Measurements from ENCODE around the gene TNS1.

TNS1 gene

GRCh38 chr2:217956586-217957457 is 46.0 kb downstream of the TNS1 start:
- DNase-seq = no peak
- no peak for ATAC-seq

GRCh38 chr2:217955881-217956493 is 46.8 kb downstream of the TNS1 start:
- DNase-seq = no peak
- no peak for ATAC-seq

GRCh38 chr2:217954971-217955740 is 47.6 kb downstream of the TNS1 start:
- DNase-seq (no peak), ATAC-seq (no peak)

GRCh38 chr2:217954469-217954868 is 48.3 kb downstream of the TNS1 start:
- DNase-seq = no peak
- ATAC-seq = no peak

GRCh38 chr2:217954051-217954450 is 48.7 kb downstream of the TNS1 start:
- no peak for DNase-seq
- ATAC-seq = peak; percentile 16

- ATAC-seq (no peak), DNase-seq (no peak)
Observed at GRCh38 chr2:217953531-217953932, 49.3 kb downstream of the TNS1 start.

GRCh38 chr2:217953011-217953481 is 49.7 kb downstream of the TNS1 start:
- DNase-seq = no peak
- ATAC-seq = no peak

- DNase-seq (no peak), ATAC-seq (no peak)
Observed at GRCh38 chr2:217952409-217952808, 50.4 kb downstream of the TNS1 start.

- ATAC-seq (no peak), DNase-seq (no peak)
Observed at GRCh38 chr2:217951521-217952247, 51.1 kb downstream of the TNS1 start.

- DNase-seq (no peak), ATAC-seq (no peak)
Observed at GRCh38 chr2:217951091-217951490, 51.7 kb downstream of the TNS1 start.

GRCh38 chr2:217950401-217950871 is 52.4 kb downstream of the TNS1 start:
- ATAC-seq (no peak), DNase-seq (no peak)

GRCh38 chr2:217949447-217949846 is 53.3 kb downstream of the TNS1 start:
- ATAC-seq (no peak), DNase-seq (no peak)

GRCh38 chr2:217948897-217949296 is 53.9 kb downstream of the TNS1 start:
- ATAC-seq = no peak

GRCh38 chr2:217948351-217948791 is 54.4 kb downstream of the TNS1 start:
- DNase-seq (no peak), ATAC-seq (no peak)

More at GRCh38 chr2:217948897-217949296, 53.9 kb downstream of the TNS1 start:
- DNase-seq = no peak

- no peak for DNase-seq
Observed at GRCh38 chr2:217947383-217948350, 55.1 kb downstream of the TNS1 start.

GRCh38 chr2:217946051-217946450 is 56.7 kb downstream of the TNS1 start:
- no peak for ATAC-seq
- no peak for DNase-seq

More at GRCh38 chr2:217947383-217948350, 55.1 kb downstream of the TNS1 start:
- no peak for ATAC-seq

GRCh38 chr2:217945530-217945929 is 57.3 kb downstream of the TNS1 start:
- ATAC-seq (no peak), DNase-seq (no peak)

GRCh38 chr2:217944923-217945322 is 57.9 kb downstream of the TNS1 start:
- no peak for DNase-seq

GRCh38 chr2:217944366-217944765 is 58.4 kb downstream of the TNS1 start:
- DNase-seq (no peak), ATAC-seq (no peak)

More at GRCh38 chr2:217944923-217945322, 57.9 kb downstream of the TNS1 start:
- no peak for ATAC-seq

Data from stimulated activated naive CD8-positive, alpha-beta T cell treated with anti-CD3 and anti-CD28 coated beads, Interleukin-15, Interleukin-2, amounts not matched to agents 100 U/mL and 50 U/mL, for 24 hours (primary cell).